A549 treated with Hydrocortisone at 1 μM for 4 hours (cell line): ENCODE results near the gene CHKB. TPM values are rescaled to one million over a fixed set of nuclear protein-coding genes. Genes with fewer than 3 reads are reported as not detected.

Experiments
- total RNA-seq: library from RNA; stranded (reverse); fragments of 200-300 nt; extraction: Qiagen RNA extraction; gene quantifications from 5 replicates; pipeline ENCODE4 v1.2.3, GENCODE V29; 2022

CHKB gene, protein sequence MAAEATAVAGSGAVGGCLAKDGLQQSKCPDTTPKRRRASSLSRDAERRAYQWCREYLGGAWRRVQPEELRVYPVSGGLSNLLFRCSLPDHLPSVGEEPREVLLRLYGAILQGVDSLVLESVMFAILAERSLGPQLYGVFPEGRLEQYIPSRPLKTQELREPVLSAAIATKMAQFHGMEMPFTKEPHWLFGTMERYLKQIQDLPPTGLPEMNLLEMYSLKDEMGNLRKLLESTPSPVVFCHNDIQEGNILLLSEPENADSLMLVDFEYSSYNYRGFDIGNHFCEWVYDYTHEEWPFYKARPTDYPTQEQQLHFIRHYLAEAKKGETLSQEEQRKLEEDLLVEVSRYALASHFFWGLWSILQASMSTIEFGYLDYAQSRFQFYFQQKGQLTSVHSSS
- total RNA-seq: 14.9 to 20.5 TPM (median 18.3 TPM) in 5 replicates

DNA sequence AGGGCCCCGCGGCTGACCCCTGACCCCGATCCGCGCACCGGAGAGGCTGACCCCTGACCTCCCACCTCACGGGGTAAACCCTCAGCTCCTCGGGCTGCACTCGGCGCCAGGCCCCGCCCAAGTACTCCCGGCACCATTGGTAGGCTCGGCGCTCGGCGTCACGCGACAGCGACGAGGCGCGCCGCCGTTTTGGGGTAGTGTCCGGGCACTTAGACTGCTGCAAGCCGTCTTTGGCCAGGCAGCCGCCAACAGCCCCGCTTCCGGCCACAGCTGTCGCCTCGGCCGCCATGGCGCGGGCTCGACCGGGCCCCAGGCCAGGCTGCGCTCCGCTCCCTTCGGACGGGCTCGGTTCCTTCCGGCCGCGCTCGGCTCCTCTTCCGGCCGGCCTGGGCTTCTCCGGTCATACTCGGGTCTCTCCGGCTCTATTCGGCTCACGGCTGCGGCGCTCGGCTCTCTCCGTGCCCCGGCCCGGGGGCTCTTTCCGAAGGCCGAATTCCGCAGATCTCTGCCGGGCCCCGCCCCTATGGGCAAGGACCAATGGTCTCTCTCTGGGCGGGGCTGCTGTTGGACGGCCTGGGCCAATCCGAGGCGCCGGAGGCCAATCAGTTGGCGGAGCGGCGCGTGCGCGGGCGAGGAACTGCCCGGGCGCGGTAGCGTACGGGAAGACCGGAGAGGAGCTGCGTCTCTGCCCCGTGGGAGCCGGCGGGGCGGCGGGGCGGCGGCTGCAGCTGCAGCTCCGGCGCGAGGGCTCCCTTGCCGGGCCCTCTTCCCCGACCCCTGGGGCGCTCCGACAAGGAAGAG, at the start of gene CHKB:
CHKB (minus strand) TSS at position 357 of the 801 bp plus-strand sequence; CDS start at position 289, 68 bp downstream.

DNA sequence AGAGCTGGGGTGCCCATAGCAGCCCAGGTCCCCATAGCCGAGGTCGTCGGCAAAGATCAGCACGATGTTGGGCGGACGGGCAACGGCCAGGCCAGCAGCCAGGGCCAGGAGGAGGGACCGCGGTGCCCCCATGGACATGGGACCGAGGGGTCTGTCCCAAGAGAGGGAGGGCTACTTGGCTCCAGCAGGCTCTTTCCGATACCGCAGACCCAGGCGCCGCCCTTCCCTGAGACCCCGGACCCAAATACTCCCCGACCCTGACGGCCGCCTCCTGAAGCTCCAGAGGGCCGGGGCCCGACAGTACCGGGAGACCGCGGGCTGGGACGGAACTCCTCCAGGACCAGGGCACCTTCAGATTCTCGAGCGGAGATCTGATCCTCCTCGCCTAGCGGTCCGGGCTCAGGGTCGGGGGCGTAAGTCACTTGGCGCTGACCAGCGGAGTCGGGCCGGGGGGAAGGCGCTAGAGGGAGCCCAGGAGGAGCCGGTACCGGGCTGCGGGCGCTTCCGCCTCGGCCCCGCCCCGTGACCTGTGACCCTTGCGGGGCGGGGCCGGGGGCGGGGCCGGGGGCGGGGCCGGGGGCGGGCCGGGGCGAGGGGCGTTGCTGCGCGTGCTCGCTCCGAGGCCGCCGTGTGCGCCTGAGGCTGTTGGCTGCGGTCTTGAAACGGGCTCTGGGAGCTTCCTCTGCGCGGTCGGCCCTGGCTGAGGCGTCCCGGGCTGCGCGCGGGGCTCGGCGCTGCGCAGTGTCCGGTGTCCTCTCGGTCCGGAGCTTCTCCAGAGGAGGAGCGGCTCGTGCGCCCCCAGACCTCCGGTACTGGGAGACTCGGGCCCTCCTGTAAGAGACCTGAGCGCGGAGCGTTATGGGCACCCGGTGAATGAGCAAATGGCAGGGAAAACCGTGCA, 45.2 kb upstream of the CHKB start, which contains the start of gene ARSA:
ARSA (minus strand) TSS at position 511 of the 901 bp plus-strand sequence; CDS start at position 138, 373 bp downstream.

DNA sequence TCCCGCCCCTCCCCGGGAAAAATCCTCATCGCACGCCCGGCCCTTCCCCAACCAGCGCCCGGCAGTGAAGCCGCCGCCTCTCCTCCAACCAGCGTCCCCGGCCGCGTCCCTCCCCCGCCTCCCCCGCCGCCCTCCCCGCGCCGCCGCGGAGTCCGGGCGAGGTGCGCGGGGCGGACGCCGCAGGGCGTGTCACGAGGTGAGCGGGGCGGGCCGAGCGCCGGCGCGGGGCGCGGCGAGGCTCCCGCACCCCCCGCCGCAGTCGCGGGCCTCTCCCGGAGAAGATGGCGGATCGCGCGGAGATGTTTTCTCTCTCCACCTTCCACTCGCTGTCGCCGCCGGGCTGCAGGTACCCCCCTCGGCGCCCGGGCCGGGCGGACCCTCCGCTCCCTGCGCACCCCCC, 17.9 kb upstream of the CHKB start, which contains the start of gene MAPK8IP2:
MAPK8IP2 (plus strand) TSS at position 256 of the 400 bp plus-strand sequence; CDS start at position 282, 26 bp downstream.

DNA sequence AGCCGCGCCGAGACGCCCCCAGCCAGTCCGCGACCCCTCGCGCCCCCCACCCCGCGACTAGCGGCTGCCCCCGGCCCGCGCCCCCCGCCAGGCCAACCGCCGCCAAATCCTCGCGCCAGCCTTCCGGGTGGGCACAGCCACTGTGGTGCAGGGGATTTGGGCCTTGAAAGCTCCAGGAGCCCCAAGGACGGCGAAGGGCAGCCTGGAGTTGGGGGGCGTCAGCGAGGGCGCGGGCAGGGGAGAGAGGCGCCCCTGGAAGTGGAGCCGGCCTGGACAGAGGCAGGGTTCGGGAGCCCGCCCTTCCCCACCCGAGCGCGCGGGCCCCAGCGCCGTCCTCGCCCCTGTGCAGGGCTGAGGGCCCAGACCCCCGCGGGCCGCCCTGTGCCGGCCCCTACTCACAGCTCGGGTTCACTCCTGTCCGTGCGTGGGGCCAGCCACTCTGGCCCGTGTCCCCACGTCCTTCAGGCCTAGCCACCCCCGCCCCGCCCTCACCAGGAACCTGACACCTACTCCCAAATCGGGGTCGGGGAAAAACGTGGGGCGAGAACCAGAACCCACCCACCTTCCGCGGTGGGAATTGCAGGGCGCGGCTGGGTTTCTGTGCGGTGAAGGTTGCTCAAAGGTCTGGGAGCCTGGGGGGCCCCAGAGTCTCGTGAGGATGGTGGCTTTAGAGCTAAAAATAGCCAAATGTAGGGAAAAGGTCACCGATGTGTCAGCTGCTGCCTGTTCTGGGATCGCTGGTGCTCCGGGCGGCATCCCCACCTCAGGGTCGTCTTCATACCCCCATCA, 4.5 kb downstream of the CHKB start, which contains the start of gene CPT1B:
CPT1B (minus strand) TSS at position 441 of the 789 bp plus-strand sequence. CDS start 512 bp downstream, outside the sequence.

DNA sequence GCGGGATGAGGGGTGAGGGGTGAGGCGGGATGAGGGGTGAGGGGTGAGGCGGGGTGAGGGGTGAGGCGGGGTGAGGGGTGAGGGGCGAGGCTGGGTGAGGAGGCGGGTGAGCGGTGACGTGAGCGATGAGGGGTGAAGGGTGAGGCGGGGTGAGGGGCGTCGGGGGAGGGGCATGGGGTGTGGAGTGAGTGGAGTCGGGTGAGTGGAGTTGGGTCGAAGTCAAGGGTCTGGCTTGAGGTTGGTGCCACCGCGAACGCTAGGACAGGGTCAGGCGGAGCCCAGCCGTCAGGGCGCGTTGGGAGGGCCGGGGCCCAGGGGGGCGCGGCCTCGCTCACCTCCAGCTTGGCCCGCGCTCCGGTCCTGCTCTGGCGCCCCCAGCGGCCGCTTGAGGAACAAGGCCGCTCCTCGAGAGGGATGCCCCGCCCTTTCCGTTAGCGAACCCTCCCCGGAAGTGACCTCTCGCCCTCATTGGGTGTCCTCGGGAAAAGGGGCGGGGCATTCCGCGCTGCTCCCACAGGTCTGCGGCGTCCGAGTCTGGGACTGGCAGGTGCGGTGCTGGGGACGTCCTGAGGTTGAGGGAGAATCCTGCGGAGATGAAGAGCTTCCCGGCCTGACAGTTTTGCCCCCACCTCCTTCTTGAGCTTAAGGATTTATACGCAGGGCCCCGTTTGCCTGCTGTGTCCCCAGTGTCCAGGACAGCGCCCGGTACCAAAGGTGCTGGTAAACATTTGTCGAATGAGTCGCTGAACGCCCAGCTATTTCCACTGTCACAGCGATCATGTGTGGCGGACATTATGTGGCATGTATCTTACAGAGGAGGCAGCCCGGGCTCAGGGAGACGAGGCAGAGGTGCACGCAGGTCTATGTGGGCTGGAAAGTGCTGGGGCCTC, 19.9 kb downstream of the CHKB start, which contains the start of gene SYCE3:
SYCE3 (minus strand) TSS at position 397 of the 890 bp plus-strand sequence. CDS start 6,514 bp downstream, outside the sequence.

DNA sequence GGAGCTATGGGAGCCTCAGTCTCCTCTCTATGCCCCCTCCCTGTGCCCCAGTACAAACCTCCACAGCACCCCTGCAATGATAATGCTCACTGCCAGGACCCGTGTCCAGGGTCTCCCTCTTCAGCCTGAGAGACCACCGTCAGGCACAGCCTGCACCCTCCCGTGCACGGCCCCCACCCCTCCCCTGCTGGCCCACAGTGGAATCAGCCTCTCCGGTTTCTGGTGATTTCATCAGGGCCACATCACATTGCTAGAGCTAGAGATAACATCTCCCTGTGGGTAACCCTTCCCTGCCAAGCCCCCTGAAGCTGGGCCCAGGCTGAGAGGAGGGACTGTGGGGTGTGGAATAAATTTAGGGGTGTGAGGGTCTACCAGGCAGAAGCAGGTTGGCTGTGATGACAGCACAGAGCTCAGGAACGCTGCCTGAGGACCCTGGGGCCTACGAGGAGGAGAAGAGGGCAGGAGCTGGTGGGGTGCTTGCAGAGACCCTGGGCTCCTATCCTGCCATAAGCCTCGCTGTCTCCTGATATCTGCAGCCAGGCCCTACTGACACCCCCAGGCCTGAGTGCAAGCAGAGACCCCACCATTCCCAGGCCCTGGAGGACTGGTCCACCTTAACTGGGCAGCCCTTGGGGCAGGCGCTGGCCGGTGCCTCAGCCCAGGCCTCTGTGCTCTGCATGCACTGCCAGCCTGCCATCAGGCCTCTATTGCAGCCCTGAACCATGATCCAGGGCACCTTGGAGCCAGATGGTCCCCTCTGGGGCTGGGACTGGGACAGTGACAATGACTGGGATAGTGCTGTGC, 36.9 kb downstream of the CHKB start, which contains the start of gene KLHDC7B:
KLHDC7B (plus strand) TSS at position 378 of the 804 bp plus-strand sequence; CDS start at position 723, 345 bp downstream.

DNA sequence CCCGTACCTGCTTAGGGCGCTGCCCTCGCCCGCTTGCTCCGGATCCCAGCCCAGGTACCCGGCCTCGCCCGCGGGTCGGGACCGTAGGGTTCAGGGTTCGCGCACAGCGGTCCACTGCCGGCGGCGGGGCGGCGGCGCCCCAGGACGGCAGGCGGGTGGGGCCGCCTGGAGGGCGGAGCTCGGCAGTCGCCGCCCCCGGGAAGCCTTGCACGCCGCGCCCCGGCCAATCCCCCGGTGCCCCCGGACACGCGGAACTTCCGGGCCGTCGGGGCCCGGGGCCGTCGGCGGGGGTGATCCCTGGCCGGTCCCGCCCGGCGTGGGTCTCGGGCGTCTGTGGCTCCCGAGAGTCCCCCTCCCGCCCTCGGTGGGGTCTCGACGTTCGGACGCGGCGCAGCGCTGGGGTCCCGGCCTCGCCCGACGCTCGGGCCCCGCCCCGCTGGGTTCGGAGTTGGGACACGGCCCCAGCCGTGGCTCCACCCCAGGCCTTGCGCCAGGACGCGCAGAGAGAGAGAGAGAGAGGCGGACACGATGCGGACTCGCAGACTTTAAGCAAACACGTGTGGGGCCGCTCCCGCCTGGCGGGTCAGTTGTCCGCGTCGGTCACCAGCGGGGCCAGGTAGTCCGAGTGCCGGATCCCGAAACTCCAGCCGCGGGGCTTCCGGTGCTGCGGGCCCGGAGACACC, 52.6 kb downstream of the CHKB start, which contains the start of gene TYMP:
TYMP (minus strand) TSS at position 116 of the 683 bp plus-strand sequence. CDS start 303 bp downstream, outside the sequence.

Other genes with a start within 250 kb of the CHKB start
- gene PPP6R2, start 239.5 kb downstream of the CHKB start, total RNA-seq: 9.1 to 13.3 TPM (median 12.5 TPM) in 5 replicates
- gene SBF1, start 107.8 kb downstream of the CHKB start, total RNA-seq: 20.3 to 24.9 TPM (median 22.4 TPM) in 5 replicates
- 0.44 to 0.91 TPM (median 0.63 TPM) in 5 replicates for gene ADM2, start 101.3 kb downstream of the CHKB start, total RNA-seq
- not detected in 5 replicates for gene MIOX, start 96.0 kb downstream of the CHKB start, total RNA-seq
- gene LMF2, start 75.1 kb downstream of the CHKB start, total RNA-seq: 35.7 to 48.9 TPM (median 47.1 TPM) in 5 replicates
- 34.9 to 42.3 TPM (median 38.0 TPM) in 5 replicates for gene NCAPH2, start 74.6 kb downstream of the CHKB start, total RNA-seq
- 2.2 to 6.4 TPM (median 5.4 TPM) in 5 replicates for gene SCO2, start 57.3 kb downstream of the CHKB start, total RNA-seq
- gene TYMP, start 52.8 kb downstream of the CHKB start, total RNA-seq: 12.1 to 17.2 TPM (median 16.4 TPM) in 5 replicates
- 0.02 to 0.05 TPM (median 0.02 TPM) in 3 of 5 replicates, not detected in the others for gene KLHDC7B, start 37.0 kb downstream of the CHKB start, total RNA-seq
- 0.25 to 0.52 TPM (median 0.48 TPM) in 3 of 5 replicates, not detected in the others for gene SYCE3, start 19.9 kb downstream of the CHKB start, total RNA-seq
- gene CPT1B, start 4.4 kb downstream of the CHKB start, total RNA-seq: 10.8 to 14.4 TPM (median 12.8 TPM) in 5 replicates
- gene MAPK8IP2, start 17.9 kb upstream of the CHKB start, total RNA-seq: 2.8 to 4.1 TPM (median 3.6 TPM) in 5 replicates
- gene ARSA, start 45.3 kb upstream of the CHKB start, total RNA-seq: 20.0 to 25.1 TPM (median 22.4 TPM) in 5 replicates
- gene SHANK3, start 90.0 kb upstream of the CHKB start, total RNA-seq: 3.3 to 5.2 TPM (median 4.1 TPM) in 5 replicates
- gene ACR, start 155.4 kb upstream of the CHKB start, total RNA-seq: 0.13 to 0.15 TPM in 2 of 5 replicates, not detected in the others
- gene RABL2B, start 200.8 kb upstream of the CHKB start, total RNA-seq: 17.3 to 20.1 TPM (median 17.5 TPM) in 5 replicates